A549 (cell line): Measurements from ENCODE around the gene SOS1. TPM values are rescaled to one million over a fixed set of nuclear protein-coding genes. Genes with fewer than 3 reads are reported as not detected.
"Not testable (repeated sequence)": the region's sequence is repeated elsewhere in the genome, so short reads cannot be mapped to it uniquely, and the experiment has no call there.

Experiments
- ATAC-seq, 2 experiments: fragments of 200-7000 bp in 1 of 2; fragments of >200 bp in 1 of 2; cut with Nextera tagmentation in 1 of 2; cut with Tn5 transposase in 1 of 2; 3 replicates each; pipeline versions ENCODE4 v1.8.0 to v1.9.1; 2018 to 2020; ENCODE audit warnings: mild to moderate bottlenecking in 1 of 2, moderate library complexity in 1 of 2
- CTCF ChIA-PET: fragments of 300-600 bp; sonication (Branson Sonifier 250); formaldehyde crosslinking; extraction: SDS; loops from one replicate; lab custom pipeline; 2021; ENCODE audit warnings: antibody characterized with exemption, inconsistent platforms; lab: Yijun Ruan, JAX
- POLR2A ChIA-PET: fragments of 350-600 bp; formaldehyde crosslinking; extraction: SDS; loops from one replicate; lab custom pipeline; 2021; ENCODE audit warnings: antibody characterized with exemption, inconsistent platforms; lab: Yijun Ruan, JAX
- DNase-seq, 2 experiments: peaks; one replicate each; pipeline versions ENCODE4 v3.0.0 to v3.0.0-alpha.2; 2011 to 2016; ENCODE audit warnings: low read depth in 1 of 2, low spot score in 1 of 2
- FAIRE-seq: peaks from 2 replicates; lab custom pipeline; 2011; peaks lifted over from hg19 to GRCh38; lab: Jason Lieb, UNC
- H3K27ac ChIP-seq, 2 experiments: fragments of >200 bp; sonication (Bioruptor Twin); formaldehyde crosslinking; 3 replicates each; pipeline ENCODE4 v1.5.1; 2016 to 2017
- H3K4me1 ChIP-seq: fragments of >200 bp; sonication (Bioruptor Twin); formaldehyde crosslinking; 3 replicates; pipeline ENCODE4 v1.6.1; 2016
- H3K4me2 ChIP-seq: fragments of >200 bp; sonication (Bioruptor Twin); formaldehyde crosslinking; 3 replicates; pipeline ENCODE4 v1.6.1; 2016
- H3K4me3 ChIP-seq: fragments of >200 bp; sonication (Bioruptor Twin); formaldehyde crosslinking; 3 replicates; pipeline ENCODE4 v1.5.1; 2016
- H3K9me3 ChIP-seq: fragments of >200 bp; sonication (Bioruptor Twin); formaldehyde crosslinking; 3 replicates; pipeline ENCODE4 v1.6.1; 2016
- CBX8 ChIP-seq: fragments of 200-600 bp; sonication (generic); IDR thresholded peaks from 2 replicates; pipeline ENCODE4 v1.6.1; 2016
- FOXS1 ChIP-seq: fragments of 250-450 bp; sonication (Bioruptor Pico); IDR thresholded peaks from 2 replicates; pipeline ENCODE4 v1.5.0; 2020; ENCODE audit warnings: mild to moderate bottlenecking, moderate library complexity
- HES2 ChIP-seq: fragments of >200 bp; sonication (Bioruptor Twin); formaldehyde crosslinking; IDR thresholded peaks from 2 replicates; pipeline ENCODE4 v1.6.1; 2016
- HOXB13 ChIP-seq: fragments of 250-450 bp; sonication (Bioruptor Pico); IDR thresholded peaks from 2 replicates; pipeline ENCODE4 v1.5.0; 2020; ENCODE audit warnings: low read depth, mild to moderate bottlenecking, moderate library complexity
- HOXB5 ChIP-seq: fragments of 250-450 bp; sonication (Bioruptor Pico); IDR thresholded peaks from 2 replicates; pipeline ENCODE4 v1.5.0; 2020; ENCODE audit warnings: mild to moderate bottlenecking, moderate library complexity
- JUN ChIP-seq, 2 experiments: fragments of >200 bp; sonication (Bioruptor Twin); formaldehyde crosslinking; IDR thresholded peaks; 2 replicates in 1 of 2; 3 replicates in 1 of 2; pipeline ENCODE4 v1.6.1; 2016 to 2017
- JUNB ChIP-seq: fragments of >200 bp; sonication (Bioruptor Twin); formaldehyde crosslinking; IDR thresholded peaks from 2 replicates; pipeline ENCODE4 v1.6.1; 2016
- KDM5A ChIP-seq: fragments of 200-600 bp; sonication (generic); IDR thresholded peaks from 2 replicates; pipeline ENCODE4 v1.6.1; 2016; ENCODE audit warnings: antibody characterized with exemption, mild to moderate bottlenecking
- MAZ ChIP-seq: fragments of 150-350 bp; IDR thresholded peaks from 2 replicates; pipeline ENCODE4 v1.6.1; 2014; ENCODE audit warnings: antibody characterized with exemption, low read depth, low read length, borderline replicate concordance
- RCOR1 ChIP-seq: fragments of 150-350 bp; IDR thresholded peaks from 2 replicates; pipeline ENCODE4 v1.6.1; 2014; ENCODE audit warnings: antibody characterized with exemption, low read length, low read depth
- RNF2 ChIP-seq: fragments of 200-600 bp; sonication (generic); IDR thresholded peaks from 2 replicates; pipeline ENCODE4 v1.6.1; 2016; ENCODE audit warnings: low read depth, mild to moderate bottlenecking, antibody characterized with exemption, moderate library complexity, borderline replicate concordance
- SREBF2 ChIP-seq: fragments of 450-650 bp; IDR thresholded peaks from 2 replicates; pipeline ENCODE4 v1.6.1; 2014; ENCODE audit warnings: mild to moderate bottlenecking, moderate library complexity
- USF2 ChIP-seq: fragments of 450-650 bp; IDR thresholded peaks from 2 replicates; pipeline ENCODE4 v1.6.1; 2014; ENCODE audit warnings: antibody characterized with exemption
- ZFP36 ChIP-seq: fragments of 450-650 bp; IDR thresholded peaks from 2 replicates; pipeline ENCODE4 v1.6.1; 2014; ENCODE audit warnings: borderline replicate concordance; ENCODE audit not compliant: partially characterized antibody
- ZNF302 ChIP-seq: fragments of 250-450 bp; sonication (Bioruptor Pico); IDR thresholded peaks from 2 replicates; pipeline ENCODE4 v1.9.0; 2021; ENCODE audit warnings: inconsistent platforms, mild to moderate bottlenecking, moderate library complexity
- ZSCAN20 ChIP-seq: fragments of 250-450 bp; sonication (Bioruptor Pico); IDR thresholded peaks from 2 replicates; pipeline ENCODE4 v1.8.0; 2022; ENCODE audit warnings: mild to moderate bottlenecking, moderate library complexity
- WGBS: methylation state at CpG from one replicate; pipeline ENCODE4 v1.1.6; 2017; ENCODE audit errors: missing lambda C conversion rate; 5-methylcytosine and 5-hydroxymethylcytosine counted together
- polyA plus RNA-seq, 4 experiments: library from polyadenylated mRNA; depleted of rRNA in 3 of 4; stranded (reverse); fragments of >200 nt; fragmentation: RNase III in 1 of 4; extraction: RNeasy Plus Mini Kit Qiagen cat#74134 plus additional on column Dnase treatment in 1 of 4; gene quantifications; 2 replicates in 3 of 4; 3 replicates in 1 of 4; pipeline ENCODE4 v1.2.3, GENCODE V29; 2011 to 2017
- TF ChIP-seq, protein P1 (sequence below): fragments of 150-350 bp; IDR thresholded peaks from 2 replicates; pipeline ENCODE4 v1.6.1; 2014; ENCODE audit warnings: low read depth, mild to moderate bottlenecking, low read length
- TF ChIP-seq, protein P2 (sequence below): IDR thresholded peaks from 2 replicates; pipeline ENCODE4 v1.6.1; 2012

SOS1 gene
- polyA plus RNA-seq, 2 of the 4 experiments (the other 2 are of a cell fraction), result 19.6 to 48.9 TPM

- TF ChIP-seq, protein P1, sequence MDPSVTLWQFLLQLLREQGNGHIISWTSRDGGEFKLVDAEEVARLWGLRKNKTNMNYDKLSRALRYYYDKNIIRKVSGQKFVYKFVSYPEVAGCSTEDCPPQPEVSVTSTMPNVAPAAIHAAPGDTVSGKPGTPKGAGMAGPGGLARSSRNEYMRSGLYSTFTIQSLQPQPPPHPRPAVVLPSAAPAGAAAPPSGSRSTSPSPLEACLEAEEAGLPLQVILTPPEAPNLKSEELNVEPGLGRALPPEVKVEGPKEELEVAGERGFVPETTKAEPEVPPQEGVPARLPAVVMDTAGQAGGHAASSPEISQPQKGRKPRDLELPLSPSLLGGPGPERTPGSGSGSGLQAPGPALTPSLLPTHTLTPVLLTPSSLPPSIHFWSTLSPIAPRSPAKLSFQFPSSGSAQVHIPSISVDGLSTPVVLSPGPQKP, result no peak
- TF ChIP-seq, all 56 proteins: peak for 0
Observed at GRCh38 chr2:39144416-39144815, 23.6 kb upstream of the SOS1 start (continued).

- CTCF ChIA-PET, result interaction anchor here (0.8 to 1.8 kb wide), 4 partner anchors 10 to 195 kb away, joined by 3 to 8 read pairs (median 3); no protein-coding TSS in a partner anchor
- ATAC-seq, result no peak
- TF ChIP-seq JUN (IDR thresholded peaks at IDR 0.05), result no peak
- no peak for FAIRE-seq
- 90% methylated on average over 3 of the region's 3 CpGs for WGBS
- Histone ChIP-seq H3K9me3 (no peaks in the 10 kb centered on the region), H3K27ac (no peak overlapping the region), H3K4me2 (no peak overlapping the region), H3K4me1 (peaks cover 32% of the 10 kb centered on the region), H3K4me3 (no peak overlapping the region)
- POLR2A ChIA-PET, result interaction anchor here (1.3 kb wide), 1 partner anchor 22 kb away, joined by 4 read pairs; the partner anchor contains the start of gene SOS1
- no peak for DNase-seq
Observed at GRCh38 chr2:39142904-39143605, 22.2 kb upstream of the SOS1 start.

- ChIA-PET CTCF (interaction anchor here (0.8 to 1.8 kb wide), 3 partner anchors 8 to 70 kb away, joined by 3 to 8 read pairs (median 3); no protein-coding TSS in a partner anchor), POLR2A (interaction anchor here (1.3 kb wide), 1 partner anchor 21 kb away, joined by 4 read pairs; the partner anchor contains the start of gene SOS1)
- H3K4me1 ChIP-seq, result peaks cover 34% of the 10 kb centered on the region
- FAIRE-seq (no peak), DNase-seq (no peak), ATAC-seq (0 out of 6 replicates have a peak, but pooled peaks of 1 of the 2 experiments have one; percentile 39)
- WGBS, result 50% methylated on average over 8 of the region's 8 CpGs
- no peak overlapping the region for H3K27ac ChIP-seq
- 0 out of 3 replicates have a peak overlapping the region, but pooled peaks have one; percentile 5 for H3K4me2 ChIP-seq
- TF ChIP-seq JUNB (no peak), MAZ (no peak), FOXS1 (no peak), ZSCAN20 (CRISPR knock-in tag) (no peak), ZFP36 (no peak), ZNF302 (CRISPR knock-in tag) (no peak), HOXB5 (CRISPR knock-in tag) (no peak), USF2 (no peak), SREBF2 (no peak), JUN (IDR thresholded peaks at IDR 0.05) (no peak), HOXB13 (CRISPR knock-in tag) (no peak), CBX8 (no peak), RNF2 (no peak), HES2 (no peak), RCOR1 (no peak), KDM5A (no peak)
- TF ChIP-seq, protein P2, sequence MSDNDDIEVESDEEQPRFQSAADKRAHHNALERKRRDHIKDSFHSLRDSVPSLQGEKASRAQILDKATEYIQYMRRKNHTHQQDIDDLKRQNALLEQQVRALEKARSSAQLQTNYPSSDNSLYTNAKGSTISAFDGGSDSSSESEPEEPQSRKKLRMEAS, result no peak
- no peaks in the 10 kb centered on the region for H3K9me3 ChIP-seq
- no peak overlapping the region for H3K4me3 ChIP-seq
Observed at GRCh38 chr2:39141334-39142271, 20.8 kb upstream of the SOS1 start.

GRCh38 chr2:39140948-39141333 lies 20.1 kb upstream of the SOS1 start:
- ATAC-seq, H3K9me3 ChIP-seq, DNase-seq, H3K4me3 ChIP-seq, H3K4me2 ChIP-seq, H3K27ac ChIP-seq, FAIRE-seq, CTCF ChIA-PET: not testable (repeated sequence)
- H3K4me1 ChIP-seq, result peaks cover 34% of the 10 kb centered on the region
- POLR2A ChIA-PET, result interaction anchor here (1.0 kb wide), 1 partner anchor 20 kb away, joined by 3 read pairs; the partner anchor contains the start of gene SOS1
- WGBS, result 88% methylated on average over 7 of the region's 7 CpGs
